Hepatocyte (in vitro differentiated cells): ENCODE measurements around the gene CHIT1.

Experiments used
- EZH2 ChIP-seq: fragments of 200-600 bp; sonication (generic); IDR thresholded peaks from 2 replicates; pipeline ENCODE4 v1.6.1; 2016; ENCODE audit warnings: antibody characterized with exemption, mild to moderate bottlenecking, borderline replicate concordance
- EZH2phosphoT487 ChIP-seq: fragments of 200-600 bp; sonication (generic); IDR thresholded peaks from one replicate; pipeline ENCODE4 v1.6.1; 2018; ENCODE audit warnings: antibody characterized with exemption, mild to moderate bottlenecking, low read depth, moderate library complexity; ENCODE audit not compliant: unreplicated experiment, severe bottlenecking
- TF ChIP-seq, protein P1 (sequence below): fragments of 200-600 bp; sonication (generic); IDR thresholded peaks from 2 replicates; pipeline ENCODE4 v1.5.1; 2016; ENCODE audit warnings: antibody characterized with exemption, mild to moderate bottlenecking; ENCODE audit not compliant: poor library complexity

DNA sequence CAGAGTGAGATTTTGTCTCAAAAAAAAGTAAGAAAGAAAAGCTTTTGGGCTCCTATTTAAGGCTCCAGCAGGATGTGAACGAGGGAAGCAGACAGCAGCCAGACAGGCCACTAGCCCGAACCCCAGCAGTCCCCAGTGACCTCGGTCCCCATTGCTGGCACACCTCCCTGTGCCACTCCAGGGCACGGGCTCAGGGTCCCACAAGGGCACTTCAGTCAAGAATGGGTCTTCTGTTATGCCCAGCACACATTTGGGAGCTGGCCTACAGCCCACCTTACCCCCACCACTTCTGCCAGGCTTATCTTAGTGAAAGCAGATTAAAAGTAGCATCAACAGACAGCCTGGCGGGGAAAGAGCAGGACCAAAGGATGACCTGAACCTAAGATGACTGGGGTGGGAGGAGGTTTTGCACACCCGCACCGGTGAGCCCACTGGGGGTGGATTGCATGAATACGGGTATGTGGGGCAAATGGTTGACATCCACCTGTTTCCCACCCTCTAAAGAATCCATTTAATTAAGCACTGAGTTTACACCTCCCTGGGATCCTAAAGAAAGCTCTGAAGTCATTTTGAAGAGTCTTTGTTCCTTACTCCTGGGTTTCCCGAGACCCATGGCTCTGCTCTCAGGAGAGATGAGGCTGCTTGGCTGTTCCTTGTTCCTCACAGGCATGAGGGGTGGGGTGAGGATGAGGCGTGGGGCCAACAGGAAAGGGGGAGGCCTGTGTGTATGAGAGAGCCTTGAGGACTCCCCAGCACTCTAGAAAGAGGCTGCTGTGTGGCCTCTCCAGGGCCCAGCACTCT is 47.7 kb downstream of the CHIT1 start:
- TF ChIP-seq, protein P1, sequence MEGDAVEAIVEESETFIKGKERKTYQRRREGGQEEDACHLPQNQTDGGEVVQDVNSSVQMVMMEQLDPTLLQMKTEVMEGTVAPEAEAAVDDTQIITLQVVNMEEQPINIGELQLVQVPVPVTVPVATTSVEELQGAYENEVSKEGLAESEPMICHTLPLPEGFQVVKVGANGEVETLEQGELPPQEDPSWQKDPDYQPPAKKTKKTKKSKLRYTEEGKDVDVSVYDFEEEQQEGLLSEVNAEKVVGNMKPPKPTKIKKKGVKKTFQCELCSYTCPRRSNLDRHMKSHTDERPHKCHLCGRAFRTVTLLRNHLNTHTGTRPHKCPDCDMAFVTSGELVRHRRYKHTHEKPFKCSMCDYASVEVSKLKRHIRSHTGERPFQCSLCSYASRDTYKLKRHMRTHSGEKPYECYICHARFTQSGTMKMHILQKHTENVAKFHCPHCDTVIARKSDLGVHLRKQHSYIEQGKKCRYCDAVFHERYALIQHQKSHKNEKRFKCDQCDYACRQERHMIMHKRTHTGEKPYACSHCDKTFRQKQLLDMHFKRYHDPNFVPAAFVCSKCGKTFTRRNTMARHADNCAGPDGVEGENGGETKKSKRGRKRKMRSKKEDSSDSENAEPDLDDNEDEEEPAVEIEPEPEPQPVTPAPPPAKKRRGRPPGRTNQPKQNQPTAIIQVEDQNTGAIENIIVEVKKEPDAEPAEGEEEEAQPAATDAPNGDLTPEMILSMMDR: no peak
- no peak for TF ChIP-seq EZH2
- no peak for TF ChIP-seq EZH2phosphoT487
